HCT116 (cell line): ENCODE results near the gene RPTOR. TPM values are rescaled to one million over a fixed set of nuclear protein-coding genes. Genes with fewer than 3 reads are reported as not detected.

Experiments
- ATAC-seq: fragments of 200-7000 bp; cut with Tn5 transposase; 2 replicates; pipeline ENCODE4 v1.9.1; 2020; ENCODE audit warnings: mild to moderate bottlenecking, moderate library complexity
- BruUV-seq: library from RNA; stranded (reverse); fragments of 400-500 nt; replicated peaks from 2 replicates; lab custom pipeline; 2021; lab: Mats Ljungman, UMichigan
- CTCF ChIA-PET: fragments of 300-600 bp; sonication (Branson Sonifier 250); formaldehyde crosslinking; loops from one replicate; lab custom pipeline; 2021; ENCODE audit warnings: antibody characterized with exemption; lab: Charles Lee
- POLR2A ChIA-PET: fragments of 300-600, 350-600 bp; sonication (Branson Sonifier 250); formaldehyde crosslinking; loops from one replicate; lab custom pipeline; 2021; ENCODE audit warnings: antibody characterized with exemption; lab: Charles Lee
- RAD21 ChIA-PET, 2 experiments: fragments of 300-600 bp; sonication (Branson Sonifier 250); formaldehyde crosslinking; loops; one replicate each; lab custom pipeline; 2023; ENCODE audit warnings: low total read pairs in 2 of 2; ENCODE audit not compliant: uncharacterized antibody in 2 of 2, unreplicated experiment in 2 of 2, low non-redundant PET in 1 of 2; lab: Charles Lee
- DNase-seq: peaks from one replicate; pipeline ENCODE4 v3.0.0-alpha.2; 2010; ENCODE audit warnings: low read depth, low spot score
- H2AFZ ChIP-seq: fragments of 200-600 bp; shearing (Covaris generic), sonication (generic); 2 replicates; pipeline ENCODE4 v1.6.1; 2017; ENCODE audit warnings: low read depth, mixed run types, mixed read lengths, antibody characterized with exemption, low read length; ENCODE audit not compliant: poor library complexity, severe bottlenecking
- H3K27ac ChIP-seq: 2 replicates; pipeline ENCODE4 v1.5.1; 2012; ENCODE audit warnings: low read depth, low read length
- H3K27me3 ChIP-seq: fragments of 200-600 bp; sonication (generic); 2 replicates; pipeline ENCODE4 v1.6.1; 2016; ENCODE audit warnings: mixed run types, low read length, mixed read lengths; ENCODE audit not compliant: insufficient read depth
- H3K36me3 ChIP-seq, 2 experiments: fragments of 200-500 bp in 1 of 2; fragments of 200-600 bp in 1 of 2; sonication (Bioruptor generic) in 1 of 2; sonication (generic) in 1 of 2; 2 replicates each; pipeline versions ENCODE4 v1.5.1 to v1.6.1; 2014 to 2016; ENCODE audit warnings: low read length in 2 of 2, inconsistent platforms in 1 of 2, mixed read lengths in 1 of 2, mixed run types in 1 of 2; ENCODE audit not compliant: insufficient read depth in 2 of 2, control insufficient read depth in 1 of 2
- H3K4me1 ChIP-seq, 2 experiments: fragments of 200-600 bp in 1 of 2; sonication (generic) in 1 of 2; 2 replicates each; pipeline versions ENCODE4 v1.5.1 to v1.6.1; 2012 to 2017; ENCODE audit warnings: low read length in 2 of 2, inconsistent platforms in 1 of 2, mild to moderate bottlenecking in 1 of 2, mixed read lengths in 1 of 2, mixed run types in 1 of 2, moderate library complexity in 1 of 2; ENCODE audit not compliant: insufficient read depth in 2 of 2, control insufficient read depth in 1 of 2
- H3K4me2 ChIP-seq: fragments of 200-600 bp; sonication (generic); 2 replicates; pipeline ENCODE4 v1.6.1; 2017; ENCODE audit warnings: mixed run types, low read length, mixed read lengths
- H3K4me3 ChIP-seq, 2 experiments: fragments of 200-600 bp in 1 of 2; sonication (generic) in 1 of 2; replicated peaks in 1 of 2; 2 replicates each; pipeline ENCODE4 v1.5.1; 2011 to 2016; ENCODE audit warnings: low read length in 2 of 2, control low read depth in 1 of 2, low read depth in 1 of 2, mild to moderate bottlenecking in 1 of 2, mixed read lengths in 1 of 2, mixed run types in 1 of 2
- H3K79me2 ChIP-seq: fragments of 200-600 bp; sonication (generic); 2 replicates; pipeline ENCODE4 v1.6.1; 2017; ENCODE audit warnings: mild to moderate bottlenecking, mixed run types, low read length, moderate library complexity, mixed read lengths; ENCODE audit not compliant: insufficient read depth
- H3K9ac ChIP-seq: fragments of 200-600 bp; sonication (generic); 2 replicates; pipeline ENCODE4 v1.6.1; 2016; ENCODE audit warnings: low read length, mixed read lengths
- H3K9me2 ChIP-seq: fragments of 200-600 bp; sonication (generic), shearing (Covaris generic); 2 replicates; pipeline ENCODE4 v1.6.1; 2017; ENCODE audit warnings: mixed run types, mild to moderate bottlenecking, moderate library complexity; ENCODE audit not compliant: insufficient read depth
- H3K9me3 ChIP-seq, 2 experiments: fragments of 200-500 bp in 1 of 2; fragments of 200-600 bp in 1 of 2; sonication (Bioruptor generic) in 1 of 2; sonication (generic) in 1 of 2; 2 replicates each; pipeline ENCODE4 v1.6.1; 2014 to 2017; ENCODE audit warnings: low read length in 2 of 2, mixed read lengths in 2 of 2, inconsistent platforms in 1 of 2, low read depth in 1 of 2, mild to moderate bottlenecking in 1 of 2, mixed run types in 1 of 2, moderate library complexity in 1 of 2; ENCODE audit not compliant: control insufficient read depth in 1 of 2, insufficient read depth in 1 of 2
- H4K20me1 ChIP-seq: fragments of 200-600 bp; sonication (generic), shearing (Covaris generic); 2 replicates; pipeline ENCODE4 v1.6.1; 2017; ENCODE audit warnings: mixed run types, mild to moderate bottlenecking, moderate library complexity; ENCODE audit not compliant: insufficient read depth
- CBX3 ChIP-seq: IDR thresholded peaks from 2 replicates; pipeline ENCODE4 v1.6.1; 2012; ENCODE audit warnings: low read depth
- CEBPB ChIP-seq: IDR thresholded peaks from 2 replicates; pipeline ENCODE4 v1.6.1; 2012; ENCODE audit warnings: low read depth
- EGR1 ChIP-seq: IDR thresholded peaks from 2 replicates; pipeline ENCODE4 v1.6.1; 2012; ENCODE audit warnings: low read depth
- ELF1 ChIP-seq: IDR thresholded peaks from 2 replicates; pipeline ENCODE4 v1.6.1; 2012; ENCODE audit warnings: low read depth, borderline replicate concordance
- EZH2 ChIP-seq: fragments of 200-600 bp; sonication (generic); IDR thresholded peaks from 2 replicates; pipeline ENCODE4 v1.6.1; 2017; ENCODE audit warnings: antibody characterized with exemption, mixed run types
- EZH2phosphoT487 ChIP-seq: fragments of 200-600 bp; IDR thresholded peaks from 2 replicates; pipeline ENCODE4 v1.6.1; 2018; ENCODE audit warnings: antibody characterized with exemption, borderline replicate concordance
- FOSL1 ChIP-seq: IDR thresholded peaks from 2 replicates; pipeline ENCODE4 v1.6.1; 2012; ENCODE audit warnings: low read depth
- JUND ChIP-seq: IDR thresholded peaks from 2 replicates; pipeline ENCODE4 v1.6.1; 2012
- POLR2A ChIP-seq: IDR thresholded peaks from 2 replicates; pipeline ENCODE4 v1.7.0; 2011; ENCODE audit warnings: borderline replicate concordance; ENCODE audit not compliant: insufficient read depth, insufficient read length; ENCODE audit errors: extremely low read depth
- POLR2AphosphoS5 ChIP-seq: IDR thresholded peaks from 2 replicates; pipeline ENCODE4 v1.6.1; 2011; ENCODE audit warnings: mild to moderate bottlenecking, low read depth, low read length, moderate library complexity
- RAD21 ChIP-seq: IDR thresholded peaks from 2 replicates; pipeline ENCODE4 v1.6.1; 2012; ENCODE audit warnings: low read depth, mild to moderate bottlenecking
- SIN3A ChIP-seq: IDR thresholded peaks from 2 replicates; pipeline ENCODE4 v1.6.1; 2012; ENCODE audit warnings: low read depth
- SP1 ChIP-seq: IDR thresholded peaks from 2 replicates; pipeline ENCODE4 v1.6.1; 2012; ENCODE audit warnings: low read depth
- YY1 ChIP-seq: IDR thresholded peaks from 2 replicates; pipeline ENCODE4 v1.6.1; 2011; ENCODE audit warnings: low read length, low read depth, moderate library complexity, mild to moderate bottlenecking; ENCODE audit not compliant: insufficient replicate concordance; ENCODE audit errors: extremely low read depth
- ZFX ChIP-seq: fragments of 450-650 bp; IDR thresholded peaks from 2 replicates; pipeline ENCODE4 v1.6.1; 2017
- ZNF274 ChIP-seq: fragments of 200-500 bp; sonication (Bioruptor generic); IDR thresholded peaks from 2 replicates; pipeline ENCODE4 v1.6.1; 2014; ENCODE audit warnings: mild to moderate bottlenecking, low read depth, low read length, inconsistent platforms
- intact Hi-C: fragments of 100-400 bp; cut with micrococcal nuclease; formaldehyde crosslinking; loops from 2 replicates; pipeline ENCODE4 v1.10.0; 2022
- total RNA-seq: library from RNA; stranded (reverse); gene quantifications from one replicate; pipeline ENCODE4 v1.2.1, GENCODE V29; 2021; ENCODE audit not compliant: unreplicated experiment

Gene RPTOR
- total RNA-seq, 1 experiment from 2014 or later = 69.5 TPM

DNA sequence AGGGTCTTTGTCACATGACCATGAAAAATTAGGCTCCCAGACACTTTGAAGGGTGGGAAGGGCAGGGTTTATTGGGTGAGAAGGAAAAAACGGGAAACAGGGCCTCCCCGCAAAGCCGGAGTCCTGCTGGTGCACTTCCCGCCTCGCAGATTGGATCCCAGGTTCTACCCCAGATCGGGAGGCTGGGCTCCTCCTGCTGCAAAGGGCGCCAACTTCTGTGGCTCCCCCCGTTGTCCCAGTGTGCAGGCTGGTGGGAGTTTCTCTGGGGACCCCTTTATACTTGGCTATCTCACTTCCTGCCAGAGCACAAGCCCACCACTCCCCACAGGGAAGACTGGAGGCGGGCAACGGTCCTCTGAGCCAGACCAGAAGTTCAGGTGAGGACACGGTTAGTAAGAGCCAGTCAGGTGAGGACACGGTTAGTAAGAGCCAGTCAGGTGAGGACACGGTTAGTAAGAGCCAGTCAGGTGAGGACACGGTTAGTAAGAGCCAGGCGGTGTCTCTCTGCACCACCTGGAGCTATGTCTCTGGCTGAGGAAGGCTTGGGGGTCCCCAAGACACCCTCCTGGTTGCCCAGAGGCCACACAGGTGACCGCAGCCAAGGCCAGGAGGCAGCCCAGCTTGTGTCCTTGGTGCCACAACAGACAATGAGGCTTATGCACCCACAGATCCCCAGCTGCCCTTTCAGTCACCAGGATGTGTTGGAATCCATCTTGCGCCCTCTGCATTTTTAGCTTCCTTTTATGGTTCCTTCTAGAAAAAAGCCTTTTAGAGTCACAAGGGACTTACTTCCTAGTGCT, 398.9 kb downstream of the RPTOR start:
- POLR2A ChIA-PET = no interaction called here
- H3K9ac ChIP-seq = no peak overlapping the region
- H3K9me3 ChIP-seq = no peaks in the 10 kb centered on the region
- no peaks in the 10 kb centered on the region for H3K27me3 ChIP-seq
- CTCF ChIA-PET = no interaction called here
- RAD21 ChIA-PET = no interaction called here
- H3K4me3 ChIP-seq = no peak overlapping the region
- no peaks in the 10 kb centered on the region for H3K79me2 ChIP-seq
- no peak overlapping the region for H3K27ac ChIP-seq
- H3K4me1 ChIP-seq = no peaks in the 10 kb centered on the region
- no peaks in the 10 kb centered on the region for H4K20me1 ChIP-seq
- H2AFZ ChIP-seq = no peak overlapping the region
- H3K36me3 ChIP-seq = peaks cover 11 to 12% of the 10 kb centered on the region in 2 experiments; a peak in 3 of 4 replicates
- no peak for TF ChIP-seq ELF1
- TF ChIP-seq EZH2 = no peak
- no peak for TF ChIP-seq POLR2AphosphoS5
- TF ChIP-seq ZNF274 = no peak
- TF ChIP-seq JUND = no peak
- TF ChIP-seq CBX3 = no peak
- TF ChIP-seq EGR1 = no peak
- TF ChIP-seq FOSL1 = no peak
- no peak for TF ChIP-seq EZH2phosphoT487
- no peak for TF ChIP-seq RAD21
- TF ChIP-seq ZFX = no peak
- DNase-seq (no peak), ATAC-seq (peak; percentile 23; the same call in 1 of the 2 replicates)
- H3K9me2 ChIP-seq = no peaks in the 10 kb centered on the region
- no peak overlapping the region for H3K4me2 ChIP-seq
- no TSS peak for BruUV-seq
- intact Hi-C loops = no loop called here

DNA sequence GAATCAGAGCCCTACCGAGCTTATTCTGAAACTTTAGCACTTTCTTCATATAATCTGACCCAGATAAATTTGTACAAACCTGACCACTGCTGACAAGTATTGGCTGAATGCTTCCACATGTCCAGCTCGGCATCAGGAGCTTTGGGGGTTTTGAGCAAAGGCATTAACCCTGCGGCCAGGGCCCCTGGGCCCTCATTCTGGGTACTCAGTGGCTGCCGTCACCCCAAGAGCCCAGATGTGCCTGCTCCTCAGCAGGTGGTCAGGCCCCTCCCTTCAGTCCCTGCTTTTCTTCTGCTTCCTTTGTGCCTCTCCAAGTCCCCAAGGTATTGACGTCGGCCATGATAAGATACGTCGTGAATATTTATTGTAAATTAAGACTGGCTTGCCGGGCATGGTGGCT, 399.7 kb downstream of the RPTOR start:
- TF ChIP-seq RAD21 = no peak
- no peak for TF ChIP-seq EZH2
- no peak for TF ChIP-seq ZFX
- no peak for TF ChIP-seq ELF1
- no peak for TF ChIP-seq JUND
- no peak for TF ChIP-seq CEBPB
- no peak for TF ChIP-seq YY1
- TF ChIP-seq POLR2A = no peak
- TF ChIP-seq EZH2phosphoT487 = no peak
- TF ChIP-seq SIN3A = no peak
- TF ChIP-seq SP1 = no peak
- H3K79me2 ChIP-seq = no peaks in the 10 kb centered on the region
- no peaks in the 10 kb centered on the region for H3K9me3 ChIP-seq
- H3K9ac ChIP-seq = no peak overlapping the region
- DNase-seq (no peak), ATAC-seq (no peak)
- no peak overlapping the region for H2AFZ ChIP-seq
- no peak overlapping the region for H3K4me3 ChIP-seq
- no peaks in the 10 kb centered on the region for H3K9me2 ChIP-seq
- H3K4me1 ChIP-seq = no peaks in the 10 kb centered on the region
- intact Hi-C loops = no loop called here
- no peak overlapping the region for H3K4me2 ChIP-seq
- POLR2A ChIA-PET = no interaction called here
- RAD21 ChIA-PET = no interaction called here
- H3K27ac ChIP-seq = no peak overlapping the region
- no peaks in the 10 kb centered on the region for H3K27me3 ChIP-seq
- peaks cover 11 to 13% of the 10 kb centered on the region in 2 experiments; a peak in 3 of 4 replicates for H3K36me3 ChIP-seq
- CTCF ChIA-PET = no interaction called here
- BruUV-seq = no TSS peak
- H4K20me1 ChIP-seq = no peaks in the 10 kb centered on the region
